GM18517 (cell line): ENCODE results near the gene EVPL.
"Not testable (repeated sequence)": the region's sequence is repeated elsewhere in the genome, so short reads cannot be mapped to it uniquely, and the experiment has no call there.

ENCODE experiments used
- ATAC-seq: cut with Tn5 transposase; IDR thresholded peaks from one replicate; pipeline ENCODE4 v1.9.1; 2021; ENCODE audit warnings: mild to moderate bottlenecking, moderate library complexity; ENCODE audit not compliant: unreplicated experiment

Gene EVPL

DNA sequence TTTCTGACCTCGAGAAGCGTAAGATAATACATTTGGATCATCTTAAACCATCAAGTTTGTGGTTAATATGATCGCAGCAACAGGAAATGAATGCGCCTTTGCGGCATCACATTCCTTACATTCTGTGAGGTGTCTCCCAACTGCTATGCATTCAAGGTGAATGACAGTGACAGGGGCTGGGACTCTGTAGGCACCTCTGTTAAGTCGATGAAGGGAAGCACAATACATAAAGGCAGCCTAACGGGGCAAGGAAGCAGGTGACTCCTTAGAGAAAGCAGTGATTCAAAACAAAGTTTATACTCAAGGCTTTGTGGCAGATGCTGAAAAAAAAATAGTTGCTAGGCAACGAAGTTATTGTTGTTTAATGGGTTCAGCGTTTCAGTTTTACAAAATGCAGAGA is 21.6 kb upstream of the EVPL start:
- no peak for ATAC-seq

DNA sequence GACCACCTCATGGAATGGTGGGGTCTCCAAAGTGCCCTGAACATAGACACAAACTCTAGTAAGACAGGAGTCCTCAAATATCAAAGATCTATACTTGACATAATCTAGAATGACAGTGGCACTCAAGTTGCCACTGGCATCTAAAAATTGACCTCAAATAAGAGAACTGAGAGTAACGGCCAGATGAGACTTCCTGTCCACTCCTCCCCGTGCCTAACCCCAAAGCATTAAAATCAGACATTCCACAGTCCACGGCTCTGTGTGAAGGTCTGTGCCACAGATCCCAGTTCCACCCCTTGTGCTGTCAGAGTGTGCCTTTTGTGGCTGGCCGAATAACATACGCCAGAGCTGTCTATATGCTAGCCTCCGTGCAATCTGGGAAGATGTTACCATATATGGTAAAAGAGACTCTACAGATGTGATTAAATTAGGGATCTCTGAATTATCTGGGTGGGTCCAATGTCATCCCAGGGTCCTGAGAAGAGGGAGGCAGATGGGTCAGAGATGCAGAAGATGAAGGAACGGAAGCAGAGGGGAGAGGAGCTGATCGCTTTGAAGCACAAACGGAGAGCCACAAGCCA is 21.0 kb upstream of the EVPL start:
- ATAC-seq: no peak

DNA sequence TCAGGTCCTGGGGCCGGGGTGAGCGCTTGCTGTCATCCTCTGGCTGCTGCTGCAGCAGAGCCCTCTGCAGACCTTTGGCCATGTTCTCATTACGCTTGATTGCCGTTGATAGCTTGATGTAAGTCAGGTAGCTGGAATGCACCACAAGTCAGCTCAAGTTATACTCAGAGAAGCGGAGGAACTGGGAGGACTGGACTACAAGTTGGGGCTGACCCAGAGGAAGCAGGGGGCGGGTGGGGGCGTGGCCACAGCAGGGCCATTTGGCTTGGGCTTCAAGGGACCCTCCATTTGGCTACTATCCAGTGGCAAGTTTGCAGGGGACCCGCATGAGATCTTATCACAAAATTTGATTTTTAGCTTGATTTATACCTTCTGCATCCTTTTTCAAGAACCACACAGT is 19.0 kb upstream of the EVPL start:
- no peak for ATAC-seq

DNA sequence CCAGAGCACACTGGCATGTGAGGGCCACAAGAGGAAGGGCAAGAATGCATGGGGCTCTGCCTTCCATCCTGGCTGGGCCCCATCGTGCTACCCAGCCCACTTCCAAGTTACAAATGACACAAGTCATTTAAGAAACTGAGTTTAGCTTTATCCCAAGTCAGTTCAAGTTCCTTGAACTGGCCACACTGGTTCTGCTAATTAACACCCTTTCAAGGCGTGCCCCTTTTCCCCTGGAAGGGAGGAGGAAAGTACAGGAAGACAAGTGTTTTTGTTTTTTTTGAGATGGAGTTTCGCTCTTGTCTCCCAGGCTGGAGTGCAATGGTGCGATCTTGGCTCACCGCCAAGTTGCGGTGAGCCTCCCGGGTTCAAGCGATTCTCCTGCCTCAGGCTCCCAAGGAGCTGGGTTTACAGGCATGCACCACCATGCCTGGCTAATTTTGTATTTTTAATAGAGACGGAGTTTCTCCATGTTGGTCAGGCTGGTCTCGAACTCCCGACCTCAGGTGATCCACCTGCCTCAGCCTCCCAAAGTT is 17.4 kb upstream of the EVPL start:
- ATAC-seq: not testable (repeated sequence)

DNA sequence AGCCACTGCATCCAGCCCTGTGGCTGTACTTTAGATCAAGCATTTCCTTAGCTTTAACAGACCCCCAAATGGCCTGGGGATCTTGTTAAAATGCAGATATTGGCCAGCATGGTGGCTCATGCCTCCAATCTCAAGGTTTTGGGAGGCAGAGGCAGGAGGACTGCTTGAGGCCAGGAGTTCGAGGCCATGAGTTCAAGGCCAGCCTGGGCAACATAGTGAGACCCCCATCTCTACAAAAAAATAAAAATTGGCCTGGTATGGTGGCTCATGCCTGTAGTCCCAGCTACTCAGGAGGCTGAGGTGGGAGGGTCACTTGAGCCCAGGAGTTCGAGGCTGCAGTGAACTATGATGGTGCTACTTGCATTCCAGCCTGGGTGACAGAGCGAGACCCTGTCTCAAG is 15.8 kb upstream of the EVPL start:
- not testable (repeated sequence) for ATAC-seq

DNA sequence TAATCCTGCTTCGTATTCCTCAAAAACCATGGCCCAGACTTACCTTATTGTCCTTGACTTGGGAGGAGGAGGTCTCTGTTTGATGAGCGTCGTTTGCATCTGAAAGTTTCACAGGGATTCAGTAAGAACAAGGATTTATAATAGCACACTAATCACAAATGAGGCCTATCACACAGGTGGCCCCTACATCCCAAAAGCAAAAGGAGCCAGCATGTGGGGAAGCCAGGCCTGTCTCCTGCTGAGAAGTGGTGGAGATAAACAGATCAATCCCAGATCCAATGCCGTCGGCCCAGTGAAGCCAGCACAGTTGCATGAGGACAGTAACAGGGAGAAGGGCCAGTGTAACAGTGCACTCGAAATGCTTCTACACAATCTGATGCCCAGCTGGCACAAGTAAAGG is 13.3 kb upstream of the EVPL start:
- ATAC-seq: no peak

DNA sequence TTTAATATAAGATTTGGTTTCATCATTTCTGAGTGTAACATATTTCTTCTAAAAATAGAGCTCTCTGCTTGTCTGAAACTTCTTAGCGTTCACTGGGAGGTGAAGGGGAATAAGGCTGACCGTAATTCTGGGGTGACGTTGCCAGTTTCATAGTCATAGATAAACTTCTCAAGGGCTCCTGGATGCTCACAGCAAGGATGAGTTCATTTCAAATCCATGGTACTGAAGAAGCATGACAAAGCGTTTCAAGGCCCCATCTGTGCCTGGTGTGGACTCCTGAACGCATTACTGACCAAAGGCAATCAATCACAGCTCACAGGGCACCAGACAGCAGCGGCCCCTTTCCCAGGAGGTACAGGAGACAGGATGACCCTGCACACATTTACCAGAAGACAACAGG is 12.0 kb upstream of the EVPL start:
- no peak for ATAC-seq

DNA sequence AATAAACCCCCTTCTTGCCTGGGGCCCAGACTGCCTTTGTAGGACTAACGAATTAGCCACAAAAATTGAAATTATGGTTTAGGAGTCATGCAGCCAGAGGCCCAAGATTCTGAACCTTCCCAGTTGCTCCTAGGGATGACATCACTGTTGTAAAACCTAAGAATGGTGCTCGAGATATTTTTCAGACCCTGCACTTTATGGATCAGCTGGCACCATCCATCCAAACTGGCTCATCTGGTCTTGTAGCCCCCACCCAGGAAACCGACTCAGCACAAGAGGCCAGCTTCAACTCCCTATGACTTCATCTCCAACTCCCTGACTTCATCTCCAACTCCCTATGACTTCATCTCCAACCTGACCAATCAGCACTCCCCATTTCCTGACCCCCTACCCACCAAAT is 10.9 kb upstream of the EVPL start:
- no peak for ATAC-seq

DNA sequence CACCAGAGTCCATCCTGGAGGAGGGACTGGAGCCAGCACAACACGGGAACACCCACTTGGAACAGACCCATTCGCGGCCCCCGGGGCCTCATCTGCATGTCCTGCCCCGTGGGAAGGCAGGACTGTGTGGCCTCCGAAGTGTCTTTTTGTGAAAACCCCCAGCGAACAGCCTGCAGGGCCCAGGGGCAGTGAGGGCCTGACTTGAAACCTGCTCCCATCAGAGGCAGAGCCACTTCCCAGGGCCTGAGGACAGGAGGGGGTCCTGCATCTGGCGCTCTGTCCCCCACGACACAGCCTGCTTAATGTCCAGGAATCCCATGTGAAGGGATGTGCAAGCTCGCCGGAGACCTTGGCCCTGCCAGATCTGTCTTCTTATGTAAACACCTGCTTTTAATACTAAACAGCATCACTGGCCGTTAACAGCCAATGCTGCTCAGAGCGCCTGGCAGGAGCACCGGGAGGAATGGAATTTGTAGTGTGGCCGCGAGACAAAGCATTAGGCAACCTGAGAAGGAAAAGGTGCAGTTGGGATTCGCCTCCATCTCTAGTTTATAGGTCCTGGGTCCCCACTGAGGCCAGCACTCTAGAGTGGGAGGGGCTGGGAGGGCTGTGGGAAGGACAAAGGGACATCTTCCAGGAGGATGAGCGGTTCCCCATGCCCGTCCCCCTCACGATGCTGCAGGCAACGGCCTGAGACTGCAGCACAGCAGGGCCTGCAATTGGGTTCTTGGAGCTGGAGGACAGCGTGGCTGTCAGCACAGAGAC is 9.6 kb upstream of the EVPL start:
- no peak for ATAC-seq

DNA sequence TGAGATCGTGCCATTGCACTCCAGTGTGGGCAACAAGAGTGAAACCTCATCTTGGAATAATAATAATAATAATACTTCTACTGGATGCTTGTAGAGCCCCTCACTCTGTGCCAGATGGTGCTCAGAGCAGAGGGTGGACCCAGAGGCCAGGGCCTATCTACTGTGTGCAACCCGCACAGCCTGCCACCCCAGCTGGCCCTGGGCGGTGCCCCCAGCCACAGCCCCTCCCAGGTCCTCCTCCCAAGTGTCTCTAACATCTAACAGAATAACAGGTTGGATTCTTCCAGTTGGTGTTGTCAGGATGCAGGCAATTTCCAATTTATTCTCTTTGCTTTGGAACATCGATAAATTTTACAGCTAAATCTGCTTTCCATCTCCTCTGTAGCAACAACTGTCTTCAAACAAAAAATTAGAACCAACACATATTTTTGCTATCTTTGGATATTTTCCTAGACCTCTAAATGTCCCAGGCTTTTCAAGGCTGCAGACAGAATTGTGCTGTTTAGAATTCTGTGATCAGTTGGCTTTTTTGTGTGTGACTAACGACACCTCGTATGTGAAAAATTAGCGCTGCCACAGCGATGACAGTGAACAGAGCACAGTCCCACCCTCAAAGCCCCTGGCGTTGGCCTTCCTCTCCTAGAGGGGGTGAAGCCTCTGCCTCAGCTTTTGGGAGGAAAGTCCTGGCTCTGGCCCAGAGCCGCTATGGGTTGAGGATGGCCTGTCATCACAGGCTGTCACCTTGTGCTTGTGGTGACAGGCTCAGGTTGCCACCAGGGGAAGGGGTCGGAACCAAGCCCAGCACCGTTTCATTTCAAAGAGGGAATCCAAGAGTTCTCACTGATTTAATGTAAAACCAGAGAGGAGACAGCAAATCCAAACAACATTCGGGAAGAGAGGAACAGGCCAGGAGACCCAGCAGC is 7.6 kb upstream of the EVPL start:
- no peak for ATAC-seq

DNA sequence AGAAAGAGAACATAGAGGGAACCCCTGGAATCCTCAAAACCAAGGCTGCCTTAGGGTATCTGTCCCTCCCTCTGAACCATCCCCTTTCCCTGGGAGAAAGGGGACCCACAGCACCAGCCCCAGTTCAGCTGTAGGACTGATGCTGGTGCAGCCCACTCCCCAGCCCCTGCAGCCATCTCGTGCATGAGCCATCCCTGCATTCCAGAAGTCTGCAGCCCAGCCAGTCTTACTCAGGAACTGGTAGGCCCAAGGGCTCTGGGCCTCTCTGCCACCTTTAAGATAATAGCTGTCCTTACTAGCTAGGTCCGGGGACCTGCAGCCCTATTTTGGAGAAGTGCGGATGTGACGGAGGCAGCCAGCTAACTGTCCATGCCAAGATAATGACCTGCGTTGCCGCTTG is 6.0 kb upstream of the EVPL start:
- no peak for ATAC-seq

DNA sequence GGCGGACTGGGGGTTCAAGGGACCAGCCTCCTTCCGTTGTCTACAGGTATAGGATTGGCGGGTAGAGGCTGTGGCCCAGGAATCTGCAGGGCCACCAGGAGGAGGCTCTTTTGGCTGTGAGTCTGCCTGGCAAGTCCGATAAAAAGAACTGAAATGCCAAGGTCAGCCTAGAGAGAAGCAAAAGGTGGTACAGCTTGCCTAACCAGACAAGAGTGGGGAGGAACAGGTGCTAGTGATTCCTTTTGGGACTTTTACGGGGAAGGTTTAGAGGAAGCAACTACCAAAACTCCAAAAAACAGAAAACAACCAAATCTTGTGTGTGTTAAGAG is 5.6 kb upstream of the EVPL start:
- no peak for ATAC-seq

DNA sequence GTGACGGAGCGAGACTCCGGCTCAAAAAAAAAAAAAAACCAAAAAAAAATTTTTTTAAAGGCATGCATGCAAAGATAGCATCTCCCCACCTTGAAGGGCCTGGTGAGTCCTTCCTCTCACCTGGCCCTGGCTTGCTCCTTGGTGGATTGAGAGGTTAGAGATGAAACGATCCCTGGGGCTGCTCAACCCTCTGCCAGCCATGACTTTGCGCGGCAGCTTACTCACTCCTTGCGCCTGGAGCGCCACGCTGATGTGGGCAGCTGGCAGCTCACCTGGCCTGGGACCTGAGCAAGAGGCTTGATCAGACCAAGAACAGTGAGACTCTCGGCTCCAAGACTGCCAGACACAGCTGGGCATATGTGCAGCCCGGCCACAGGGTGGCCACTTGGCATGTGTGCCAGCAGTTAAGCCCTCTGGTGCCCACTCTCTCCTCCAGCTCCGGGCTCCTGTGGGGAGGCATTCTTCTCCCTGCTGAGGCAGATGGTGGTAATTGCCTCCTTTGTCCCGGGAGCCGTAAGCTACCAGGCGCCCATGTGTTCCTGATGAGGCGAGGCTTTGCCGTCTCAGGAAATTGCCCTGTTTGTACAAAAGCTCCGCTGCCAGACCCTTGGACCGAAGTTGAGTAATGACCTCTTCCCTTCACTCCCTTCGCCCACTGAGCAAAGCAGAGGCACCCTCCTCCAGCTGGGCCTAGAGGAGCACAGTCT is 5.1 kb upstream of the EVPL start:
- ATAC-seq: no peak

DNA sequence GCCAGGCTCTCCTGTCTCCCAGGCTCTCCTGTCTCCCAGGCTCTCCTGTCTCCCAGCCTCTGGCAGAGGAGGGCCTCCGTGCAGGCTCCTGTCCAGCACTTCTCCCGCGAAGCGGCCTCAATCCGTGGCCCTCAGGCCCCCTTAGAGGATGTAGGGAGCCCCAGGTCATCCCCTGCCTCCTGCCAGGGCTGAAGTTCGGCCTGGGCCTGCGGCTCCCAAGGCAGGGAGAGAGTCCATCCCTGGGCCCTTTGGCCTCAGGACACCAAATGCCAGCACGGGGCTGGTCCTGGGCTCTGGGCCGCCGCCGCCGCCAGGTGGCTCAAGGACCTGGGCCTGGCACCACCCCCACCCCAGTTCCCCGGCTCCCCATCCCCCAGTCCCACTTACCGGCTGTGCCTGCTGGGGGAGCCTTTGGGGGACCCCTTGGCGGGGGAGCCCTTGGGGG is 370 bp downstream of the EVPL start:
- ATAC-seq: no peak

DNA sequence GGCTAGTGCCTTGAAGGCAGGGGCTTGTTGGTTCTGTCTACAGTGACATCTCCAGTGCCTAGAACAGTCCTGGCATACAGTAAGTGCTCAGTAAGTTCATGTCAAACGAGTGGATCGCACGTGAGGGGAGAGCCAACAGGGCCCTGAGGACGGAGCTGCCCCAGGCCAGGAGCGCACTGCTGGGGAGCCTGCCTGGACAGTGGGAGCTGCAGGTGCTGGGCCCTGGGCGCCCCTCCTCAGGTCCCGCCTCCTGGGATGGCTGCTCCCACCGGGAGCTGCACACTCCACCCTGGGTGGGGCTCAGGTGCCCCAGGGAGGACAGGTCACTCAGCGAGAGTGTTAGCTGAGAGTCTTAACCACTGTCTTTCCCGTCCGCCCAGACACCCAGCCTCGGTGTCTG is 1.8 kb downstream of the EVPL start:
- ATAC-seq: no peak

DNA sequence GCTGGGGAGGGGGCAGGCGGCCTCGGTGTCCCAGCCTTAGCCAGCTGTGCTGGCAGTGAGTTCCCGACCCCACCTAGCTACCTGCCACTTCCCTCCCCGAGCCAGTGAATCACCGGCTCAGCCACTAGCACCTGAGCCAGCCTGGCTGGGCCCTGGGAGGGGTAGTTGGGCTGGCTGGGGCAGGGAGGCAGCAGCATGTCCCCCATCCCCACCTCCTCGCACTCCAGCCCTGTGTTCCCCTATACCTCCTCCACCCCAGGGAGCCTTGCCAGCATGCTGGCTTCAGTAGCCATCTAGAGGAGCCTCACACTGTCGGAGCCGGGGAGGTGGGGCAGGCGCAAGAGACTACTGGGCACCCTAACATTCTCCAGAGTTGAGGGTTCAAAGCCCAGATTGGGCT is 2.8 kb downstream of the EVPL start:
- no peak for ATAC-seq

DNA sequence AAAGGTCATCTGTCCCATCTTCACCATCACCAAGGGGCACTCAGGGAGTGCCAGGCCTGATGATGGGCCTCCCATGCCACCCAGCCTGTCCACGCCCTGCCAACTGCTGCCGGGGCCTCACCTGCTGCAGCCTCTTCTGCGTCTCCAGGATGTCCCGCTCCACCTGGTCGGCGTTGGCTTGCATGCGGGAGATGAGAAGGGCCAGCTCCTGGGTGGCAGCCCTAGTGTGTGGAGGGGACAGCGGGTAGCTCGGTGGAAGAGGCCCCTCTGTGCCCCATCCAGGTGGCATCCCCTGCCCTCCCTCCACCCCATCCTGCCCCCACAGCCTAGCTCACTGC is 3.2 kb downstream of the EVPL start:
- ATAC-seq: no peak

DNA sequence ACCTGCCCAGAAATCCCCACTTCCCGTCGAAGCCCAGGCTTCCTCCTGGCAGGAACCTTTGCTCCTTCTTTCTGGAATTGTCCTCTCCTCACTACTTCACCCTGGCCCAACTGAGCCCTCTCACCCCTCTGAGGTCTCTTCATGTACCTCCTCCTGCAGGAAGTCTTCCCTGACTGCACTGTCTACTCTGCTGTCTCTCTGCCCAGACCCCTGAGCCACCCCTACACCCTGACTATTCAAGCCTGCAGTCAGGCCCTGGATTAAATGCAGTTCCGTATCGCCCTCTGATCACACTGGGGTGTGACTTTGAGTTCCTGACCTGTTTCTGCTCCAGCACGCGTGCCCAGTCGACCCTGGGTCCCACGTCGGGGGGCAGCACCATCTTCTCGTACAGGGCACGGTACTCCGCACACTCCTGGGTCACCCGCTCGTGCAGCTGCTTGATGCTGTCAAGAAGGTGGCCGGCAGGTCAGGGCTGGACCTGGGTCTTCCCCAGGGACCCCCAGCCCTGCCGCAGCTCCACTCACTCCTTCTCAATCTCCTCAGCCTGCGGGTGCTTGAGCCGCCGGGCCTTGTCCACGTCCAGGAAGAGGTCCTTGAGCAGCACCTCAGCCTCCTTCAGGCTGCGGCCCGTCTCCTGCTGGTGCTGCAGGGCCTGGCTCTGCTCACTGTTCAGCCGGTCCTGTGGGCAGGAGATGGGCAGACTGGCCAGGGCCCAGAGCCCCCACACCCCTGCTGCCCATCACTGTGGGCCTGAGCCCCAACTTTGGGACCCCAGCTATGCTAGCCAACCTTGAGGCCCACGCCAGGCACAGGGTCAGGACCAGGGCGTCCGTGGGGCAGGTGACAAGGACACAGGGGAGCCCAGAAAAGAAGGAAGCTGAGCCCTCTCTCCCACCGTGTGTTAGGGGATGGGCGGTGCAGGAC is 3.9 kb downstream of the EVPL start:
- no peak for ATAC-seq

DNA sequence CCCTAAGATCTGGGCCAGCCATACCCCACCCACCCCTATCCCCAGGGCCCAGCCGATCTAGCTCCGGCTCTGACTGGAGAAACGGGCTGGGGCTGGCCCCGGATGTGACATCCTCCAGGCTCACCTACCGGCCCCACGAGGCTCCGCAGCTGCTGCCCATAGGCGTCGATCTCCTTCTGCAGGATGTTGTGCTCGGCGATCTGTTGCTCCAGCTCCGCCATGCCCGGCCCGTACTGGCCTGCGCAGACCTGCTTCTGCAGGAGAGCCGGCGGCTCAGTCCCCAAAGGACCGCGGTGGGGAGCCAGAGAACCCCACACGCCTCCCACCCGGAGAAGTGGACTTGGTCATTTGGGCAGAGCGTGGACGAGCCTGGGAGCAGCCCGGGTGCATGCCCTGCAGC is 4.8 kb downstream of the EVPL start:
- no peak for ATAC-seq

DNA sequence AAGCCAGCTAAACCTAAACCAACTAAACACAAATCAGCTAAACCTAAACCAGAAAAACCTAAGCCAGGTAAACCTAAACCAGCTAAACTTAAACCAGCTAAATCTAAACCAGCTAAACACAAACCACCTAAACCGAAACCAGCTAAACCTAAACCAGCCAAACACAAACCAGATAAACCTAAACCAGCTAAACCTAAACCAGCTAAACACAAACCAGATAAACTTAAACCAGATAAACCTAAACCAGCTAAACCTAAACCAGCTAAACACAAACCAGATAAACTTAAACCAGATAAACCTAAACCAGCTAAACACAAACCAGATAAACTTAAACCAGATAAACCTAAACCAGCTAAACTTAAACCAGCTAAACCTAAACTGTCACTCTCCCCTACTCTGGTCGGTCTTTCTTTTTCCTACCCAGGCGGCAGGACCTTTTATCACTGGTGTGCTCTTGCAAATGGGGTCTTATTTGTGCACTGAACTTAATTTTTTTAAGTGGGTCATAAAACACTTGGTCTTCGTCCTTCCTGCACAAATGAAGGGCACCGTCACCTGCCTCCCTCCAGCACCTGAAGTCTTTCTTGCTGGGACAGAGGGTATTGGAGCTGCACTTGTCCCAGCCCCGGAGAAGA is 7.2 kb downstream of the EVPL start:
- no peak for ATAC-seq
